Small intestine (tissue), 7 donors: ENCODE data around the gene PSAPL1. TPM values are rescaled to one million over a fixed set of nuclear protein-coding genes. Genes with fewer than 3 reads are reported as not detected.

Experiments used
- DNase-seq, 2 donors: peaks; one replicate each; pipeline versions ENCODE4 v3.0.0 to v3.0.0-alpha.2; 2013
- FAIRE-seq: peaks from 2 replicates; lab custom pipeline; 2012; peaks lifted over from hg19 to GRCh38; lab: Jason Lieb, UNC
- H3K27ac ChIP-seq, 3 donors: one replicate each; pipeline ENCODE4 v1.5.1; 2013; ENCODE audit warnings: low read length in 2 of 3, mild to moderate bottlenecking in 2 of 3, control low read depth in 1 of 3, inconsistent platforms in 1 of 3, low read depth in 1 of 3, moderate library complexity in 1 of 3
- H3K27me3 ChIP-seq, 3 donors: one replicate each; pipeline ENCODE4 v1.6.1; 2013; ENCODE audit warnings: low read length in 3 of 3, inconsistent platforms in 1 of 3; ENCODE audit not compliant: control insufficient read depth in 3 of 3, insufficient read depth in 3 of 3
- H3K36me3 ChIP-seq, 3 donors: one replicate each; pipeline ENCODE4 v1.6.1; 2013; ENCODE audit warnings: low read length in 3 of 3, inconsistent platforms in 1 of 3, low read depth in 1 of 3, mild to moderate bottlenecking in 1 of 3, moderate library complexity in 1 of 3; ENCODE audit not compliant: control insufficient read depth in 3 of 3, insufficient read depth in 2 of 3
- H3K4me1 ChIP-seq, 3 donors: one replicate each; pipeline ENCODE4 v1.6.1; 2013; ENCODE audit warnings: low read length in 2 of 3, inconsistent platforms in 1 of 3, low read depth in 1 of 3, mild to moderate bottlenecking in 1 of 3, moderate library complexity in 1 of 3; ENCODE audit not compliant: control insufficient read depth in 3 of 3, insufficient read depth in 2 of 3
- H3K4me3 ChIP-seq, 3 donors: one replicate each; pipeline ENCODE4 v1.5.1; 2013; ENCODE audit warnings: low read length in 3 of 3, control low read depth in 1 of 3, inconsistent platforms in 1 of 3, low read depth in 1 of 3, mild to moderate bottlenecking in 1 of 3, moderate library complexity in 1 of 3
- H3K9me3 ChIP-seq, 2 donors: one replicate each; pipeline ENCODE4 v1.6.1; 2013; ENCODE audit warnings: low read depth in 1 of 2, low read length in 1 of 2; ENCODE audit not compliant: control insufficient read depth in 2 of 2, insufficient read depth in 1 of 2
- WGBS, 3 donors: extraction: QIAGEN DNeasy Blood & Tissue Kit; methylation state at CpG; one replicate each; pipeline ENCODE4 v1.1.7; 2013; 5-methylcytosine and 5-hydroxymethylcytosine counted together
- polyA plus RNA-seq, 4 donors: library from polyadenylated mRNA; stranded (reverse) in 3 of 4; unstranded in 1 of 4; fragments of 200-250 nt in 3 of 4; fragments of 120-200 nt in 1 of 4; gene quantifications; one replicate each; pipeline versions ENCODE4 v1.2.1 to v1.2.3, GENCODE V29; 2013
- donor health status: healthy with polysubstance abuse.
- donor health status: control.
- donor health status: control.
- donor health status: Bipolar disorder and iron deficiency.
- donor health status: healthy.

The PSAPL1 gene
- polyA plus RNA-seq, 4 donors: 0.58 TPM; not detected in 3

- no peak overlapping the region for H3K27ac ChIP-seq
- peaks cover 0 to 6% of the 10 kb centered on the region in 2 donors for H3K9me3 ChIP-seq
- no peaks in the 10 kb centered on the region for H3K27me3 ChIP-seq
- FAIRE-seq (no peak), DNase-seq (no peak)
- H3K4me3 ChIP-seq: no peak overlapping the region
- no peaks in the 10 kb centered on the region for H3K36me3 ChIP-seq
- 84 to 86% (median 85%) methylated on average over 15 of the region's 15 CpGs for WGBS, 3 donors
- H3K4me1 ChIP-seq: no peaks in the 10 kb centered on the region
Observed at GRCh38 chr4:7418131-7418943, 16.4 kb downstream of the PSAPL1 start.

GRCh38 chr4:7417639-7418038 lies 17.1 kb downstream of the PSAPL1 start:
- no peak for DNase-seq
- 78 to 86% (median 81%) methylated on average over 9 of the region's 9 CpGs for WGBS, 3 donors
- no peaks in the 10 kb centered on the region for H3K27me3 ChIP-seq
- no peak overlapping the region for H3K4me3 ChIP-seq
- no peaks in the 10 kb centered on the region for H3K4me1 ChIP-seq
- H3K36me3 ChIP-seq: no peaks in the 10 kb centered on the region
- no peak for FAIRE-seq
- H3K27ac ChIP-seq: no peak overlapping the region
- H3K9me3 ChIP-seq: peaks cover 0 to 6% of the 10 kb centered on the region in 2 donors

- no peaks in the 10 kb centered on the region for H3K4me1 ChIP-seq
- H3K36me3 ChIP-seq: no peaks in the 10 kb centered on the region
- H3K9me3 ChIP-seq: peaks cover 0 to 6% of the 10 kb centered on the region in 2 donors
- 80 to 83% (median 82%) methylated on average over 14 of the region's 14 CpGs for WGBS, 3 donors
- H3K27ac ChIP-seq: no peak overlapping the region
- DNase-seq (no peak), FAIRE-seq (no peak)
- H3K27me3 ChIP-seq: no peaks in the 10 kb centered on the region
- no peak overlapping the region for H3K4me3 ChIP-seq
Observed at GRCh38 chr4:7416745-7417432, 17.8 kb downstream of the PSAPL1 start.

- Histone ChIP-seq H3K9me3 (peaks cover 0 to 6% of the 10 kb centered on the region in 2 donors), H3K27me3 (no peaks in the 10 kb centered on the region), H3K4me3 (no peak overlapping the region), H3K36me3 (no peaks in the 10 kb centered on the region), H3K27ac (no peak overlapping the region), H3K4me1 (no peaks in the 10 kb centered on the region)
- FAIRE-seq (no peak), DNase-seq (no peak)
- WGBS, 3 donors: 62 to 76% (median 75%) methylated on average over 16 of the region's 16 CpGs
Observed at GRCh38 chr4:7415927-7416686, 18.6 kb downstream of the PSAPL1 start.

GRCh38 chr4:7414736-7415510 lies 19.8 kb downstream of the PSAPL1 start:
- Histone ChIP-seq H3K27ac (no peak overlapping the region), H3K4me1 (no peaks in the 10 kb centered on the region), H3K27me3 (no peaks in the 10 kb centered on the region), H3K36me3 (no peaks in the 10 kb centered on the region), H3K9me3 (peaks cover 0 to 6% of the 10 kb centered on the region in 2 donors), H3K4me3 (no peak overlapping the region)
- WGBS, 3 donors: 37 to 52% (median 45%) methylated on average over 12 of the region's 12 CpGs
- FAIRE-seq (no peak), DNase-seq (no peak)

- H3K4me3 ChIP-seq: no peak overlapping the region
- 82 to 86% (median 84%) methylated on average over 9 of the region's 9 CpGs for WGBS, 3 donors
- H3K4me1 ChIP-seq: no peaks in the 10 kb centered on the region
- H3K27ac ChIP-seq: no peak overlapping the region
- FAIRE-seq (no peak), DNase-seq (no peak)
- H3K9me3 ChIP-seq: peaks cover 0 to 14% of the 10 kb centered on the region in 2 donors
- no peaks in the 10 kb centered on the region for H3K27me3 ChIP-seq
- no peaks in the 10 kb centered on the region for H3K36me3 ChIP-seq
Observed at GRCh38 chr4:7414046-7414445, 20.7 kb downstream of the PSAPL1 start.

- no peaks in the 10 kb centered on the region for H3K4me1 ChIP-seq
- H3K27ac ChIP-seq: no peak overlapping the region
- no peaks in the 10 kb centered on the region for H3K36me3 ChIP-seq
- H3K27me3 ChIP-seq: no peaks in the 10 kb centered on the region
- H3K9me3 ChIP-seq: peaks cover 0 to 9% of the 10 kb centered on the region in 2 donors
- H3K4me3 ChIP-seq: no peak overlapping the region
- no peak for DNase-seq
- FAIRE-seq: no peak
- WGBS, 3 donors: 56 to 75% (median 67%) methylated on average over 4 of the region's 4 CpGs
Observed at GRCh38 chr4:7412554-7412912, 22.2 kb downstream of the PSAPL1 start.
